ENCODE data around the gene OR11L1.

DNA sequence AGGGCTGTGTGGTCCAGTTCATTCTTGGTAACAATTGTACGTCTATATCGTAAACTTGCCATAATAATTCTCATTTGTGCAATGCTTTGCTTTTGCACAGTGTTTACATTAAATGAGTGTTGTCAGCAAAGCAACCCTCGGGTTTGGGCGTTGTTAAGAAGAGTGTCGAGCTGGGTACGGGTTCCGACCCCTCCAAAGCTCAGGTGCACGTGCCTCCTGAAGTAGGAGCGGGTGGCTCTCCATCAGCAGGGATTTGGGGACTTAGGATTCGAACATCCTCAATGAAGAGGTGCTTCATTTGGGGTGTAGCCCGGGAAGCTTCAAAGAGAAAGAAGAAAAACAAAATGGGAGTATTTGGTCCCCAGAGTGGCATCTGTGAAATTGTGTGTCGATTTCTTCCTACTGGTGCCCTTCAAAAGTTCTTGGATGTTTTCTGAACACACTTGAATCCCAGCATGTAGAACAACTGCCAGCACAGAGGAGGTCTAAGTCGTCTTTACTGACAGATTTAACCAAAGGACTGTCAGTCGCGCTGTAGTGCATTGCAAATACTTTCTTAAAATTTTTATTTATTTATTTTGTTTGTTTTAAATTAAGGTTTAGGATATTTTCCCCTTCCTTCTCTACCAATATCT lies 16.4 kb upstream of the OR11L1 start:
- TF ChIP-seq, protein P1, sequence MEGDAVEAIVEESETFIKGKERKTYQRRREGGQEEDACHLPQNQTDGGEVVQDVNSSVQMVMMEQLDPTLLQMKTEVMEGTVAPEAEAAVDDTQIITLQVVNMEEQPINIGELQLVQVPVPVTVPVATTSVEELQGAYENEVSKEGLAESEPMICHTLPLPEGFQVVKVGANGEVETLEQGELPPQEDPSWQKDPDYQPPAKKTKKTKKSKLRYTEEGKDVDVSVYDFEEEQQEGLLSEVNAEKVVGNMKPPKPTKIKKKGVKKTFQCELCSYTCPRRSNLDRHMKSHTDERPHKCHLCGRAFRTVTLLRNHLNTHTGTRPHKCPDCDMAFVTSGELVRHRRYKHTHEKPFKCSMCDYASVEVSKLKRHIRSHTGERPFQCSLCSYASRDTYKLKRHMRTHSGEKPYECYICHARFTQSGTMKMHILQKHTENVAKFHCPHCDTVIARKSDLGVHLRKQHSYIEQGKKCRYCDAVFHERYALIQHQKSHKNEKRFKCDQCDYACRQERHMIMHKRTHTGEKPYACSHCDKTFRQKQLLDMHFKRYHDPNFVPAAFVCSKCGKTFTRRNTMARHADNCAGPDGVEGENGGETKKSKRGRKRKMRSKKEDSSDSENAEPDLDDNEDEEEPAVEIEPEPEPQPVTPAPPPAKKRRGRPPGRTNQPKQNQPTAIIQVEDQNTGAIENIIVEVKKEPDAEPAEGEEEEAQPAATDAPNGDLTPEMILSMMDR (IDR thresholded peaks at IDR 0.05; ENCODE audit: low read depth, low read length): no peak
- TF ChIP-seq POLR2A (IDR thresholded peaks at IDR 0.05; ENCODE audit: extremely low read depth, insufficient read length): no peak
